ENCODE measurements around the gene LENG1. TPM values are rescaled to one million over a fixed set of nuclear protein-coding genes. Genes with fewer than 3 reads are reported as not detected.

LENG1 gene
- total and polyA plus RNA-seq, 9 of the 15 experiments (the other 6 are each of a cell fraction or from before 2014, with no cell fraction given) = 0.30 to 10.5 (median 4.7) TPM

GRCh38 chr19:54123682-54124081, 35.8 kb downstream of the LENG1 start (continued):
- no peak for TF ChIP-seq HIVEP1 (CRISPR knock-in tag; IDR thresholded peaks at IDR 0.05)
- TF ChIP-seq ZBED1 (IDR thresholded peaks at IDR 0.05) = no peak

DNA sequence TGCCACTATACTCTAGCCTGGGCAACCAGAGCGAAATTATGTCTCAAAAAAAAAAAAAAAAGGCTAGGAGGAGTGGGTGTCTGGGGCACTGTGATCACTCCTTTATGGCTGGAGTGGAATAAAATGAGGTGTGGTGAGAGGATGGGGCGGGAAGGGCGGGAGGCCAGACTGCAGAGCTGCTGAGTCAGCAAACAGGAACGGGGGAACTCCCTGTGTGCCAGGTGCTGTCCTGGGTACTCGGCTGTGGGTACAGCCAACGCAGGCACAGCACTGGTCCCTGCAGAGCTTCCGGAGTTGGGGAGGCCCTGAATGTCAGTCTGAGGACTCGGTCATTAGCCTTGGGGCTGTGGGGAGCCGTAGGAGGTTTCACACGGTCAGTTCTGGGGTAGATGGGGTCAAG, 38.3 kb downstream of the LENG1 start:
- ATAC-seq = no peak
- WGBS (ENCODE audit: insufficient coverage, low coverage, missing lambda C conversion rate) = 86% methylated on average over 4 of the region's 10 CpGs
- intact Hi-C loops (cut with micrococcal nuclease) (no loop called here), in situ Hi-C loops (cut with MboI) (no loop called here)
- no peak overlapping the region for H3K4me2 ChIP-seq (ENCODE audit: insufficient read depth, low read length)
- peaks cover 3% of the 10 kb centered on the region for H3K9me1 ChIP-seq (ENCODE audit: control insufficient read depth, insufficient read depth, low read length)
- peaks cover 76% of the 10 kb centered on the region; the same call in 2 of the 3 replicates for H3K36me3 ChIP-seq (ENCODE audit: control insufficient read depth, insufficient read depth, low read length)
- H4K20me1 ChIP-seq (replicated peaks; ENCODE audit: control insufficient read depth, insufficient read depth, low read length) = no peaks in the 10 kb centered on the region
- H3K9me3 ChIP-seq (replicated peaks; ENCODE audit: control insufficient read depth, insufficient read depth, low read depth, low read length) = no peaks in the 10 kb centered on the region
- no peaks in the 10 kb centered on the region for H3K27me3 ChIP-seq (ENCODE audit: control insufficient read depth in 2 of 2, insufficient read depth in 2 of 2, low read length in 2 of 2)
- peaks cover 3 to 4% of the 10 kb centered on the region in 2 experiments; a peak in 3 of 5 replicates for H3K4me1 ChIP-seq (replicated peaks in 1 of 2; ENCODE audit: control insufficient read depth in 2 of 2, insufficient read depth in 2 of 2, low read length in 2 of 2)
- no peak for FAIRE-seq
- H3K27ac ChIP-seq (ENCODE audit: extremely low read depth, low read depth, low read length) = no peak overlapping the region
- CTCF ChIA-PET (ENCODE audit: low intra/inter-chr PET ratio) = no interaction called here
- no peak overlapping the region for H2AFZ ChIP-seq (ENCODE audit: low read depth, low read length)
- H3K79me2 ChIP-seq (ENCODE audit: control insufficient read depth, insufficient read depth, low read length) = peaks cover 17% of the 10 kb centered on the region
- peak overlapping the region in 1 of 2 experiments; percentile 26; a peak in 1 of 4 replicates for H3K9ac ChIP-seq (ENCODE audit: insufficient read depth in 1 of 2, low read depth in 2 of 2, low read length in 2 of 2)
- no peak overlapping the region for H3K4me3 ChIP-seq
- no TSS peak for BruUV-seq (replicated peaks)
- POLR2A ChIA-PET = no interaction called here
- TF ChIP-seq MAFF (IDR thresholded peaks at IDR 0.05; ENCODE audit: low read length) = peak; percentile 26; the same call in 1 of the 2 replicates
- peak; percentile 66 for TF ChIP-seq MAFK (IDR thresholded peaks at IDR 0.05; ENCODE audit: low read length)
- TF ChIP-seq ZNF316 (IDR thresholded peaks at IDR 0.05) = peak; percentile 76
- TF ChIP-seq SIX5 (IDR thresholded peaks at IDR 0.05; ENCODE audit: borderline replicate concordance in 1 of 2, insufficient read depth in 1 of 2, low read depth in 1 of 2, low read length in 2 of 2) = no peak
- peak; percentile 64 for TF ChIP-seq C11orf30 (IDR thresholded peaks at IDR 0.05; ENCODE audit: low read depth)
- no peak for TF ChIP-seq NFXL1 (CRISPR knock-in tag; IDR thresholded peaks at IDR 0.05)
- no peak for DNase-seq (ENCODE audit: extremely low read depth in 1 of 4, low spot score in 3 of 4)

Measured in K562 (cell line).